Limb (tissue), 2 donors: Measurements from ENCODE around the gene TNFRSF6B.

Source experiments
- DNase-seq, 2 donors: peaks; one replicate each; pipeline ENCODE4 v3.0.0-alpha.2; 2016; ENCODE audit errors: extremely low spot score in 2 of 2

Gene TNFRSF6B

DNA sequence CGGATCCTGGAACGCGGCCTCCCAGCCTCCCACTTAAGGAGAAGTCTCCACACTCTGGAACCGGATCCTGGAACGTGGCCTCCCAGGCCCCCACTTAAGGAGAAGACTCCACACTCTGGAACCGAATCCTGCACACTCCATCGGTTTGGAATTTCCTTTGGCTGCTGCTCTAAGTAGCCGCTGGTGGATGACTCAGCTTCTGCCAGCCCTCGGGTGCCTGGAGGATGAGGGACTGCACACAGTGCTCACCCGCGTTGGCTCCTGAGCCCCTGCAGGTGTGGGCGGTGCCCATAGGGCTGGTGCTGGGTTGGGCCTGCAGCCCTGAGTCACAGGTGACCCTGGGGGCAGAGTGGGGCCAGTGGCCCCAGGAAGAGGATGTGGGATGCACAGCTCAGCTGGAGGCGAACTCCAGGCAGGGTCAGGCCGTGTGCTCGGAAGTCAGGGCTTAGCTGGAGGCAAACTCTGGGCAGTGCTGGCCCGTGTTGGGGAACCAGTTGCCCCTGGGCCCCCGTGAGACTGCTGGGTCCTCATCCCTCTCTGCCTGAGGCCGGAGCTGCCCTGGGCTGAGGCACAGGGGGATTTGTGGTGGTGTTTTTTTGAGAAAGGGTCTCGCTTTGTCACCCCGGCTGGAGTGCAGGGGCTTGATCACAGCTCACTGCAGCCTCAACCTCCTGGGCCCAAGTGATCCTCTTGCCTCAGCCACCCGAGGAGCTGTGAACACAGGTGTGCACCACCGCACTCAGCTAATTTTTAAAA is 13.9 kb upstream of the TNFRSF6B start:
- no peak for DNase-seq

DNA sequence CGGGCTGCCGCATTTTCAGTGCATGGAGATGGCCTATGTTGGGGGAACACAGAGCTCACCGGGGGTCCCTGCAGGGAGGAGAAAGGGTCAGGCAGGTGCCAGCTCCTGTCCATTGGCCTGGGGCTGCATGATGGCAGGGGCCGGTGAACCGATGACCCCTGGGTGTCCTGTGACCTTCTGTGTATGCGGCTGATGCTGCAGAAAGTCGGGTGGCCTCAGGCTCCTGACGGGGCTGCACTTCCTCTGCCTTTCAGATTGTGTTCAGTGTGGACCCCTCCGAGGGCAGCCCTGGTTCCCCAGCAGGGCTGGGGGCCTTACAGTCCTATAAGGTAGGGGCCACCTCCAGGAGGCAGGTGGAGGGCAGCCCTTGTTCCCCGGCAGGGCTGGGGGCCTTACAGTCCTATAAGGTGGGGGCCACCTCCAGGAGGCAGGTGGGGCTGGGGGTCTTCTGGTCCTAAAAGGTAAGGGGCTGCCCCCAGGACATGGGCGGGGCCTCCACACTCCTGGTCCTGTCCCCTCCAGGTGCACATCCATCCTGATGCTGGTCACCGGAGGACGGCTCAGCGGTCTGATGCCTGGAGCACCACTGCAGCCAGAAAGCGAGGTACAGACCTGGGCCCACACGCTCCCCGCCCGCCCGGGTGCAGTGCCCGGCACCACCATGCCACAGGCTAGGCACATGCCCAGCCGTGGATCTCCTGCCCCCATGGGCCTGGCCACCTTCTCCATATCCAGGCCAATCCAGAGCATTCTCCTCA is 11.0 kb upstream of the TNFRSF6B start:
- no peak for DNase-seq

DNA sequence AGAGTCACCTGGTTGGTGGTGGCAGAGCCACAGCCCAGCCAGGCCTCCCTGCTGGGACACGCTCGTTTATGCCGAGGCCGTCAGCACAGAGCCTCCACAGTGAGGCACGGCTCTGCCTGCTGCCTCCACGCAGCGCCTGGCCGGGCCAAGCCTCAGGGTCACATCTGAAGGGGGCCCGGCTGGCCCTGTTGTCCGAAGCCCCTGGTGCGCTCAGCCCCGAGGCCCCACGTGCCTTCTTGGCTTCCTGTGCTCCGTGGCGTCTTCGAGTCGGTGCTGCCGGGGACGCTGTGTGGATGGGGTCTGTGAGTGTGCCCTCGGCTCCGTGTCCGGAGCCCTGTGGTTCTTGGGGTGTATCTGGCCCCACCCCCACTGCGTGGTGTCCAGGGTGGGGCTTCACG is 10.4 kb upstream of the TNFRSF6B start:
- no peak for DNase-seq

DNA sequence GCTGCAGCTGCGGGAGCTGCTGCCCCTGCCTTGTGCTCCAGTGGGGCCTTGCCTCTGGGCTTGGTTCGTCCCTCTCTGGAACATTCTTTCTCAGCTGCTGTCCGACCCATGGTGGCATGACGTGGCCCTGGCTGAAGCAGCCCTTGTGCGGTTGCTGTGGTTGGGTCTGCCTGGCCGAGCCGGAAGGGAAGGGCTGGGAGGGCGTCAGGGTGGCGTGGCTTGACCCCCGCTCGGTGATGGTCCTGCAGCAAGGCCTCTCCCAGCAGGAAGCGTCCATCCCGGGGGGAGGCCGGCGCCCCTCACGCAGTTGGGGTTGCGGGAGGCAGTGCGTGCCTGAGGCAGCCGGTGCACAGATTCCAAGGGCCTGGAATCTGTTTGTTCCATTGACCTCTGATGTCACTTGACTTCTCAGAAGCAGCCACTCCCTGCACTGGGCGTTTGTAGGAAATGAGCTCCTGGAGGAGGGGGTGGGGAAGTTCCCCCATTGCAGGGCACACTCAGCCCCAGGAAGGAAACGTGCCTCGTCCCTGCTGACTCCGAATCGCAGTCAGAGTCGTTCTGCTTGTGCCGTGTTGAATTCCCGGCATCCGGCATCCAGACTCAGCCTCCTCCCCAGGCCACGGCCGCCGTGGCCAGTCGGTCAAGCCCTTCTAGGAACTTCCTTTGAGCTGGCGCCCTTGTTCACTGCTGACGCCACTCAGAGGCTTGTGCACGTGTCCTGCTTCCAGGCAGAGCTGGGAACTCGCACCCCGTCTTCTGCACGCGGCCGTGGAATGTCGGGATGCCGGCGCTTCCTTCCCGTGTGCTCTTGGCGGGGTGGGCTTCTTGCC is 9.7 kb upstream of the TNFRSF6B start:
- peak in 1 of 2 donors; percentile 58 for DNase-seq

DNA sequence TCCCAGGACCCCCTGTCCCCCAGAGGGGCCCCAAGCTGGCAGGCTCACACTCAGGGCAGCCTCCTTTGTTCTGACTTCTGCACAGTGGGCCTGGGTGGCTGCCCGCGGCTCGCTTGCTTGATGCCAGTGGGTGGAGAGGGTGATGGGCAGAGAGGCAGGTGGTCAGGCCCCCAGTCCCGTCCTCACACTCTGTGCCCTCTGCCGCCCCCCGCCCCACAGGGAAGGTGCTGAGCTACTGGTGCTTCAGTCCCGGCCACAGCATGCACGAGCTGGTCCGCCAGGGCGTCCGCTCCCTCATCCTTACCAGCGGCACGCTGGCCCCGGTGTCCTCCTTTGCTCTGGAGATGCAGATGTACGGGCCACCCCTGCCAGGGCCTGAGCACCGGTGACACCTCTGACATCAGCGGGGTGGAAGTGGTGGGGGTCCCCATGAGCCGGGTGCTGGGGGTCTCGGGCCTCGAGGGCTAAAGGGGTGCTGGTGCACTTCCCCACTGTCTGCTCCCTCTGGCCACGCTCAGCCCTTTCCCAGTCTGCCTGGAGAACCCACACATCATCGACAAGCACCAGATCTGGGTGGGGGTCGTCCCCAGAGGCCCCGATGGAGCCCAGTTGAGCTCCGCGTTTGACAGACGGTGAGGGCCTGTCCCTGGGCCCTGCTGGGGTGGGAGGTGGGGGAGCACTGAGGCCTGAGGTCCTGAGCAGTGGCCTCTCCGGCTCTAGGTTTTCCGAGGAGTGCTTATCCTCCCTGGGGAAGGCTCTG is 8.9 kb upstream of the TNFRSF6B start:
- DNase-seq, result no peak

DNA sequence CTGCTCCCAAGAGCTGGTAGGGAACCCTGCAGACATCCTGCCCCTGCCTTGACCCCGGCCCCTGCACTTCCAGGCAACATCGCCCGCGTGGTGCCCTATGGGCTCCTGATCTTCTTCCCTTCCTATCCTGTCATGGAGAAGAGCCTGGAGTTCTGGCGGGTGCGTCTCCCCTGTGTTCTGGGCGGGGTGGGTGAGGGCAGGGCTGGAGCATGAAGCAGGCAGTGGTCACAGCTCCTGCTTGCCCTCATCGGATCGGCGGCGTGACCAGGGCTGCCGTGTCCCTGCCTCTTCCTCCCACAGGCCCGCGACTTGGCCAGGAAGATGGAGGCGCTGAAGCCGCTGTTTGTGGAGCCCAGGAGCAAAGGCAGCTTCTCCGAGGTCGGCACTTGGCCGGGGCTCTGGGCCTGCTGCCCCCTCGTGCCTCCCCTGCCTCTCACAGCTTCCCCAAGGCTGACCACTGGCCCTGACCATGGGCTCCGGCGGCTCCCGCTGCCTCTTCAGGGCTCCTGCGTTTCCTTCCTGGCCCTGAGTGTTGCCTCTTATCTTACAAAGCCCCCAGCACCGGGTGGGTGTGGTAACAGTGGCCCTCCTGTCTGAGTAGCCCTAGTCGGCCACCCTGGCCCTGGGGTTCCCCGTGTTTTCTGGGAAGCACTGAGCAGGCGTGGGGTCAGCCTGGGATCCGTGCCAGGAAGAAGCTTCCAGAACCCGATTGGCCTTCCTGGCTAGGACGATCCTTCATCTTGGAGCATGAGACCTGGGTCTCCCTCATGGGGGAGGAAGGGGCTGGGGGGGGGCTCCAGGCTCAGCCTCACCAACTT is 8.0 kb upstream of the TNFRSF6B start:
- no peak for DNase-seq

DNA sequence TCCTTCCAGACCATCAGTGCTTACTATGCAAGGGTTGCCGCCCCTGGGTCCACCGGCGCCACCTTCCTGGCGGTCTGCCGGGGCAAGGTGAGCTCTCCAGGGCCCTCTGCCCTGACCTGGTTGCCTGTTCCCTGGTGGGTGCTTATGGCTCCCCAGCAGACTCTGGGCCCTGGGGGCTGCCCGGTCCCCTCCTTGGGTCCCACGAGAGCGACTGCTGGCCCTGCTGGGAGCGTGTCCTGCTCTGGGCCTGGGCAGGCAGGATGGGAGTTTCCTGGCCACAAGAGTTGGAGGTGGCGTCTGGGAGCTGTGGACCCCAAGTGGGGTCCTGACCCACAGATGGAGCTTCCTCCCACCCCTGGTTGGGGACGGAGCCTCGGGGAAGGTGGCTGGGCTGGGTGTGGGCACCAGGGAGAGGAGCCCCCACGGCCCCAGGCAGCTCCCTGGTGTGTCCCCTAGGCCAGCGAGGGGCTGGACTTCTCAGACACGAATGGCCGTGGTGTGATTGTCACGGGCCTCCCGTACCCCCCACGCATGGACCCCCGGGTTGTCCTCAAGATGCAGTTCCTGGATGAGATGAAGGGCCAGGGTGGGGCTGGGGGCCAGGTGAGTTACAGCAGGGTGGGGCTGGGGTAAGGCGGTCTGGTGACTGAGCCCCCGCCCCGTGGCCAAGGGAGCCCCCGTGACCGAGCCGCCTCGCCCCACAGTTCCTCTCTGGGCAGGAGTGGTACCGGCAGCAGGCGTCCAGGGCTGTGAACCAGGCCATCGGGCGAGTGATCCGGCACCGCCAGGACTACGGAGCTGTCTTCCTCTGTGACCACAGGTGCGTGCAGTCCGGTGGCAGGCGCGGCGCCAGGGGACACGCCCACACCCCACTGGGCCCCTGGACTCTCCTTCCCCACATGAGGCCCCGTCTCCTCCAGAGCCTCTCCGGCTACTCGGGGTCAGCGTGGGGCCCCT is 7.1 kb upstream of the TNFRSF6B start:
- peak in 1 of 2 donors; percentile 36 for DNase-seq

DNA sequence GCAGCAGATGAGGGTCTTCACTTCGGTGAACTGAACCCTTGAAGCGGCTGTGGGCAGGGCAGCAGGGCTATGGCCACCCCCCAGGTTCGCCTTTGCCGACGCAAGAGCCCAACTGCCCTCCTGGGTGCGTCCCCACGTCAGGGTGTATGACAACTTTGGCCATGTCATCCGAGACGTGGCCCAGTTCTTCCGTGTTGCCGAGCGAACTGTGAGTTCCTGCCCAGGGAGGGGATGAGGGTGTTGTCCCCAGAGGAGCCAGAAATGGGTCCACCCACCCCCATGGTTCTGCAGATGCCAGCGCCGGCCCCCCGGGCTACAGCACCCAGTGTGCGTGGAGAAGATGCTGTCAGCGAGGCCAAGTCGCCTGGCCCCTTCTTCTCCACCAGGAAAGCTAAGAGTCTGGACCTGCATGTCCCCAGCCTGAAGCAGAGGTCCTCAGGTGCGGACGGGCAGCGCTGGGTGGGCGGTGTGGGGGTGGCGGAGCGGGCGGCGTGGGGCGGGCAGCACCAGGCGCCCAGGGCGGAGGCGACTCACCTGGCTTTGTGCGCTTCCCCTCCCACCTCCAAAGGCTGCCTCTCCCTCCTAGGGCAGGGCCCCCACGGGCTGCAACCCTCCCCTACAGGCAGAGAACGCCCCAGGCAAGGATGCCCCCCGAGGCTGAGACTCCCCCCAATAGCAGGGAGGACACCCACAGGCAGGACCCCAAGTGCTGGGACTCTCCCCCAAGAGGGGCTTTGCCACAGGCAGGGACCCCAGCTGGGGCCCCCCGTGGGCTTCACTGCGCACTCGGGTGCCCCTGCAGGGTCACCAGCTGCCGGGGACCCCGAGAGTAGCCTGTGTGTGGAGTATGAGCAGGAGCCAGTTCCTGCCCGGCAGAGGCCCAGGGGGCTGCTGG is 6.2 kb upstream of the TNFRSF6B start:
- DNase-seq, result no peak

DNA sequence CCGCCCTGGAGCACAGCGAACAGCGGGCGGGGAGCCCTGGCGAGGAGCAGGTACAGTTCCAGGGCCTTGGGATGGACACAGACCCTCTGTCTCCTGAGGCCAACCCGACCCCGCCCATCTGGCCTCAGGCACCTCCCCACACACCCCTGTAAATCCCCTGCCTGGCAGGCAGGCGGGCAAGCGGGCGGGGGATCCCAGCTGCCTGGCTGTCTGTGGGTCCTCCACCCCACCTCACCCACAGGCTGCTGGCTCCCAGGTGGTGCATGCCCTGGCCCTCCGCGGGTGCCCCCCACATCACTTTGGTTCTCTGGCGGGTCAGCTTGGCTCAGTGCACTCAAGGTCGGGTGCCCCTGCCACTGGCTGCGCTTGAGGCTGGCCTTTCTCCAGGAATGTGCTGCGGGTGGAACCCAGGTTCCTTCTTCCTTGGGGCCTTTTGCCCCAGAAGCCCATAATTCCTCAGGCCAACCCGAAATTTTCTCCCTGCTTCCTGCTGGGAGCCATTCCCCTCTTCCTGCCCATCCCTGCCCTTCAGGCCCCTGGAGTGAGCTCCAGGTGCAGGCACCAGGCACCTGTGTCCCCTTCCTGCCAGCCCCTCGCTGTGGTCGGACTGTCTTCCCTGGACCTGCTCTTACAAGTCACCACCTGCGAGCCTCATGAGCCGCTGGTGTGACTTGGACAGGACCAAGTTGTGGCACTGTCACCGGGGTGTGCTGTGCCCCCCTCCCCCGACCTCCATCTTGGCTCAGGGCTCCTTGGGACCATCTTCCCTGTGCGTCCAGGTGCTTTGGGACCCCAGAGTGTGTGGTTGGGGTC is 5.3 kb upstream of the TNFRSF6B start:
- peak in 1 of 2 donors; percentile 33 for DNase-seq

DNA sequence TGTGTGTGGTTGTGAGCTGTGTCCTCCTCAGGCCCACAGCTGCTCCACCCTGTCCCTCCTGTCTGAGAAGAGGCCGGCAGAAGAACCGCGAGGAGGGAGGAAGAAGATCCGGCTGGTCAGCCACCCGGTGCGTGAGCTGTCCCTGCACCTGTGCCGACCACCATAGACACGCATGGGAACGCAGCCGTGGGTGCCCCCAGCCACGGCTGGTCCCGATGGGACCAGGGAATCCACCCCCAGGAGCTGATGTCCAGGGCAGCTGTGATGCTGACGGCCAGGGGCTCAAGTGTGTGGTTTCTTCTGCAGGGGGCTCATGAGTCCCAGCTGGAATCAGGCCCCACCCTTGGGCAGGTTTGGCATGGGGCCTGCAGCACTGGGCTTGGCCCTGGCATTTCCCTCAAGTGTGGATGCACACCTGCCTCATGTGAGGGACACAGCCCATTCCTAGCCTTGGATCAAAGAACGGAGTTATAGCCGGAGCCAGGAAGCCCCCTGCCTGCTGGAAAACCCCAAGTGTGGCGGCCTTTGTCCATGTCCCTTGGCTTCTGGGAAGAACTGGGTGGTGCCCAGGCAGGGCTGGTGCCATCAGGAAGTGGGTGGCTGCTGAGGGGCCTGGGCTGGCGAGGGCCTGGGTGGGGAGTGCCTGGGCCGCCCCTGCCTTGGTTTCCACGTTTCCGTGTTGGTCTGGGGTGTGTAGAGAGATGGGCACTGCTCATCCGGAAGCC is 4.6 kb upstream of the TNFRSF6B start:
- no peak for DNase-seq

DNA sequence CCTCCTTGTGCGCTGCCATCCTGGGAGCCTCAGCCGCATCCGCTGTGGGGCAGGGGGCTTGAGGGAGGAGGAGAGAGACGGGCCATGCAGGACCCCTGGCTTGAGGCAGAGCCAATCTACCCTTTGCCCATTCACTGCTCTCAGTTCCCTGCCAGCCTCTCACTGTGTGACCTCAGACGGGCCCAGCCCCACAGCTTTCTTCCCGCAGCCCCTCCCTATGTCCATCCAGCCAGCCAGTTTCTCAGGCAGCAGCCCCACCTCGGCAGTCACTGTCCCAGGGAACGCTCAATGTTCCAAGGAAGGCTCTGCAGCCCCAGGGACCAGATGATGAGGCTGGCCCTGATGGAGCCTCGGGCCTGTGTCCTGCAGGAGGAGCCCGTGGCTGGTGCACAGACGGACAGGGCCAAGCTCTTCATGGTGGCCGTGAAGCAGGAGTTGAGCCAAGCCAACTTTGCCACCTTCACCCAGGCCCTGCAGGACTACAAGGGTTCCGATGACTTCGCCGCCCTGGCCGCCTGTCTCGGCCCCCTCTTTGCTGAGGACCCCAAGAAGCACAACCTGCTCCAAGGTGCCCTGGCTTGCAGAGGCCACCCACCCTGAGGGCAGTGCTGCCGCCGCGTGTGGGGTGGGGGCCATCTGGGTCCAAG is 3.9 kb upstream of the TNFRSF6B start:
- peak in 1 of 2 donors; percentile 34 for DNase-seq

DNA sequence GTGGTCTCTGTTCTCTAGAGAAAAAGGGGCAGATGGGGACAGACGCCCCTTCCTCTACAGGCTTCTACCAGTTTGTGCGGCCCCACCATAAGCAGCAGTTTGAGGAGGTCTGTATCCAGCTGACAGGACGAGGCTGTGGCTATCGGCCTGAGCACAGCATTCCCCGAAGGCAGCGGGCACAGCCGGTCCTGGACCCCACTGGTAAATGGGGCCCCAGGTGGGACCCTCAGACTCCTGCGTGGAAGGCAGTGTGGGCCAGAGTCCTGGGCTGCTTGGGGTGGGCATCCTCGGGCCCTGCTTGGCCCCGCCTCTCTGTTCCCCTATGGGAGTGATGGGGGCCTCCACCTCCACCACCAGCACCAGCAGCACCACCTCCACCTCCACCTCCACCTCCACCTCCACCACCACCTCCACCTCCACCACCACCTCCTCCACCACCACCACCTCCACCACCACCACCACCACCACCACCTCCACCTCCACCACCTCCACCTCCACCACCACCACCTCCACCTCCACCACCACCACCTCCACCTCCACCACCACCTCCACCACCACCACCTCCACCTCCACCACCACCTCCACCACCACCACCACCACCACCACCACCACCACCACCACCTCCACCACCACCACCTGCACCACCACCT is 3.2 kb upstream of the TNFRSF6B start:
- peak in 1 of 2 donors; percentile 28 for DNase-seq

DNA sequence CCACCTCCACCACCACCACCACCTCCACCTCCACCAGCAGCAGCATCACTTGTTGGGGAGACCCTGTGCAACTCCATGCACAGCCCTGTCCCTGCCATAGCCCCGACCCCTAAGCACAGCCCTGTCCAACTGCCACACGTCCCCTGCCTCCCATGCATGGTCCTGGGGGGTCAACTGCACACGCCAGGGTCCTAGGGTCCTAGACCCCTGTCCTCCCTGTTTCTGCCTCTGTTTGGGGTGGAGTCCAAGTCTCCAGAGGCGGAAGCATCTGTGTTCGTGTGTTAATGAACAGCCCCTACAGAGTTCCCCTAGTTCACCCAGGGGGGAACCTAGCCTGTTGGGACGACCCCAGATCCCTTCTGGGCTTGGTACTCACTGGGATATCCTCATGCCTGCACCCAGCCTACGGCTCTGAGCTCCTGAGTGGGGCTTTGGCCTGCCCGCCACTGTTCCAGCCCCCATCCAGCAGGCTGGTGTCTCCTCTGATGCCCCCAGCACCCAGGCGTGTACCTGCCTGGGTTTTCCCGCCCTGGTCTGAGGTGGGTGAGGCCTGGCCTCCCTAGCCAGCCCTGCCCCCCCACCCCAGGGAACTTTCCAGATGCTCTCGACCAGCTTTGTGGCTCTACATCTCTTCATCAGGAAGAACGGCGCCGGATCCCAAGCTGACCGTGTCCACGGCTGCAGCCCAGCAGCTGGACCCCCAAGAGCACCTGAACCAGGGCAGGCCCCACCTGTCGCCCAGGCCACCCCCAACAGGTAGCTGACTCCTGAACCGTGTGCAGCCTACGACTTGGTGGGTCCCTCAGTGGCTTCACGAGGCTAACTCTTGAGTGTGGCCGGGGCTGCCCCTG is 2.5 kb upstream of the TNFRSF6B start:
- DNase-seq, result no peak

DNA sequence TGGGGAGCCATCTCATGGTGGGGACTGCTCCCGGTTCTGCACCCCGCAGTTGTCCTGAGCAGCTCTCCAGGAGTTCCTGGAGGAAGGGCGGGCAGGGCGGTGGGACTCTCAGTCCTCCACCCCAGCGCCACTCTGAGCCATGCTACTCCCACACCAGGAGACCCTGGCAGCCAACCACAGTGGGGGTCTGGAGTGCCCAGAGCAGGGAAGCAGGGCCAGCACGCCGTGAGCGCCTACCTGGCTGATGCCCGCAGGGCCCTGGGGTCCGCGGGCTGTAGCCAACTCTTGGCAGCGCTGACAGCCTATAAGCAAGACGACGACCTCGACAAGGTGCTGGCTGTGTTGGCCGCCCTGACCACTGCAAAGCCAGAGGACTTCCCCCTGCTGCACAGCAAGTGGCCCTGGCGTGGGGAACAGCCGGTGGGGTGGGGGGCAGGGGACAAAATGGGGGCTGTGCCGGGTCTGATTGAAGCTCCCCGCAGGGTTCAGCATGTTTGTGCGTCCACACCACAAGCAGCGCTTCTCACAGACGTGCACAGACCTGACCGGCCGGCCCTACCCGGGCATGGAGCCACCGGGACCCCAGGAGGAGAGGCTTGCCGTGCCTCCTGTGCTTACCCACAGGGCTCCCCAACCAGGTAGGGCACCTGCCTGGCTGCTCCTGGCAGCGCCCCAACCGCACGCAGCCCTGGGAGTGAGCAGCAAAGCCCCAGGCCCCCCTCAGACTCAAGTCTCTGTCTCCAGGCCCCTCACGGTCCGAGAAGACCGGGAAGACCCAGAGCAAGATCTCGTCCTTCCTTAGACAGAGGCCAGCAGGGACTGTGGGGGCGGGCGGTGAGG is 1.6 kb upstream of the TNFRSF6B start:
- peak in 1 of 2 donors; percentile 33 for DNase-seq
